Measurements from ENCODE around the gene GTF2IRD1. TPM values are rescaled to one million over a fixed set of nuclear protein-coding genes. Genes with fewer than 3 reads are reported as not detected.

The GTF2IRD1 gene
- total and polyA plus RNA-seq, 2 of the 4 experiments (the other 2 are of a cell fraction) = 4.1 to 21.9 TPM

GRCh38 chr7:74503943-74504342 lies 50.2 kb downstream of the GTF2IRD1 start:
- no peak overlapping the region for H2BK120ac ChIP-seq (ENCODE audit: low read depth, low read length)
- no peak for DNase-seq
- CTCF ChIA-PET = interaction anchor here (0.7 kb wide), 1 partner anchor 17 kb away, joined by 3 read pairs; no protein-coding TSS in a partner anchor

More at GRCh38 chr7:74503943-74504342, 50.2 kb downstream of the GTF2IRD1 start:
- Histone ChIP-seq H2BK15ac (ENCODE audit: low read depth, low read length) (no peak overlapping the region), H3K36me3 (ENCODE audit: control insufficient read depth, insufficient read depth, low read length) (peaks cover 6% of the 10 kb centered on the region), H2BK20ac (ENCODE audit: low read depth, low read length) (no peak overlapping the region), H4K8ac (ENCODE audit: low read depth in 2 of 2, low read length in 2 of 2) (no peak overlapping the region), H2AFZ (replicated peaks; ENCODE audit: low read length, poor library complexity) (no peak overlapping the region), H3K27me3 (ENCODE audit: control insufficient read depth, insufficient read depth, low read length) (no peaks in the 10 kb centered on the region), H3K79me1 (ENCODE audit: low read depth in 1 of 2, low read length in 2 of 2) (peaks cover 35 to 84% of the 10 kb centered on the region in 2 experiments), H2AK9ac (replicated peaks; ENCODE audit: low read depth, low read length, poor library complexity) (no peak overlapping the region), H3K14ac (replicated peaks; ENCODE audit: low read depth, low read length) (no peak overlapping the region), H3K23ac (ENCODE audit: low read depth, low read length) (no peak overlapping the region), H3K56ac (ENCODE audit: extremely low read depth, insufficient read depth, low read length) (no peak overlapping the region), H3K4me1 (ENCODE audit: control insufficient read depth, insufficient read depth, low read length) (peaks cover 18% of the 10 kb centered on the region), H3K27ac (ENCODE audit: insufficient read depth, low read length) (no peak overlapping the region), H3K4me3 (ENCODE audit: insufficient read depth, low read depth, low read length) (no peak overlapping the region), H4K91ac (ENCODE audit: insufficient read depth, low read depth, low read length) (no peak overlapping the region), H3K18ac (ENCODE audit: low read depth, low read length) (no peak overlapping the region), H3K9me1 (ENCODE audit: insufficient read depth, low read length) (peaks cover 21% of the 10 kb centered on the region), H3K9ac (ENCODE audit: low read depth, low read length) (no peak overlapping the region), H2AK5ac (ENCODE audit: low read depth, low read length) (no peak overlapping the region), H3K4ac (ENCODE audit: low read depth, low read length) (no peak overlapping the region), H4K5ac (ENCODE audit: low read depth, low read length) (no peak overlapping the region), H4K20me1 (ENCODE audit: insufficient read depth, low read length) (peaks cover 58% of the 10 kb centered on the region), H3K9me3 (ENCODE audit: control insufficient read depth, insufficient read depth, low read length) (no peaks in the 10 kb centered on the region), H2BK5ac (ENCODE audit: low read depth, low read length, poor library complexity, severe bottlenecking) (no peak overlapping the region), H3K4me2 (ENCODE audit: low read depth, low read length) (no peak overlapping the region)
- intact Hi-C loops (cut with micrococcal nuclease) (loop anchor here (2.0 kb wide), 1 partner anchor 49 kb away; no protein-coding TSS in a partner anchor), dilution Hi-C loops (cut with HindIII; ENCODE audit: low sequenced_read_pairs, unreplicated experiment) (no loop called here), in situ Hi-C loops (cut with MboI; ENCODE audit: low sequenced_read_pairs) (no loop called here)
- no TSS peak for BruUV-seq (replicated peaks)
- no peak for TF ChIP-seq RCOR1 (IDR thresholded peaks at IDR 0.05; ENCODE audit: insufficient replicate concordance, low read length)
- no peak for TF ChIP-seq CEBPB (IDR thresholded peaks at IDR 0.05; ENCODE audit: low read depth, low read length)
- no peak for TF ChIP-seq MAZ (IDR thresholded peaks at IDR 0.05; ENCODE audit: borderline replicate concordance, low read depth, low read length)
- no peak for TF ChIP-seq FOS (IDR thresholded peaks at IDR 0.05; ENCODE audit: low read depth, low read length)
- no peak for TF ChIP-seq MXI1 (IDR thresholded peaks at IDR 0.05; ENCODE audit: borderline replicate concordance, low read depth, low read length)
- TF ChIP-seq SMC3 (IDR thresholded peaks at IDR 0.05; ENCODE audit: low read depth, low read length) = no peak
- TF ChIP-seq ELK1 (IDR thresholded peaks at IDR 0.05; ENCODE audit: borderline replicate concordance, low read depth, low read length) = no peak
- TF ChIP-seq RFX5 (IDR thresholded peaks at IDR 0.05; ENCODE audit: low read depth, low read length) = no peak
- TF ChIP-seq USF2 (IDR thresholded peaks at IDR 0.05; ENCODE audit: low read depth, low read length) = no peak
- TF ChIP-seq POLR2A (IDR thresholded peaks at IDR 0.05; ENCODE audit: low read depth, low read length) = no peak
- no peak for TF ChIP-seq NFE2L2 (IDR thresholded peaks at IDR 0.05; ENCODE audit: low read depth, low read length)
- TF ChIP-seq RAD21 (IDR thresholded peaks at IDR 0.05; ENCODE audit: low read length) = no peak
- no peak for TF ChIP-seq BHLHE40 (IDR thresholded peaks at IDR 0.05; ENCODE audit: low read depth, low read length)
- no peak for TF ChIP-seq MAFK (IDR thresholded peaks at IDR 0.05; ENCODE audit: low read depth, low read length)
- TF ChIP-seq CHD1 (IDR thresholded peaks at IDR 0.05; ENCODE audit: low read depth, low read length) = no peak
- TF ChIP-seq CTCF (conservative IDR thresholded peaks at IDR 0.05; ENCODE audit: low read depth, low read length) = no peak
- POLR2A ChIA-PET (ENCODE audit: unreplicated experiment) = no interaction called here
- WGBS, 2 experiments (ENCODE audit: extremely low coverage in 2 of 2, insufficient read length in 1 of 2) = 100% methylated on average over 1 of the region's 8 CpGs; no CpG with 5 or more reads in 1 of the 2 experiments
- no peak for ATAC-seq (ENCODE audit: low read depth)

Data from IMR-90 (cell line).